T1000 (cell line): Measurements from ENCODE around the gene ANKIB1.
"Not testable (repeated sequence)": the region's sequence is repeated elsewhere in the genome, so short reads cannot be mapped to it uniquely, and the experiment has no call there.

Experiments used
- DNase-seq: peaks from one replicate; lab custom pipeline; 2025; ENCODE audit warnings: mixed read lengths; lab: John Stamatoyannopoulos, UW

Gene ANKIB1

GRCh38 chr7:92245487-92246359 is at the start of gene ANKIB1, which contains the start of gene KRIT1:
TSS of gene ANKIB1 (plus strand) at chr7:92245974. CDS start at chr7:92294979, 49,005 bp downstream.
TSS of gene KRIT1 (minus strand) at chr7:92245914. CDS start at chr7:92242135, 3,779 bp downstream.
- DNase-seq = peak; percentile 39

GRCh38 chr7:92200791-92201190 is 45.0 kb upstream of the ANKIB1 start:
- DNase-seq = no peak

DNA sequence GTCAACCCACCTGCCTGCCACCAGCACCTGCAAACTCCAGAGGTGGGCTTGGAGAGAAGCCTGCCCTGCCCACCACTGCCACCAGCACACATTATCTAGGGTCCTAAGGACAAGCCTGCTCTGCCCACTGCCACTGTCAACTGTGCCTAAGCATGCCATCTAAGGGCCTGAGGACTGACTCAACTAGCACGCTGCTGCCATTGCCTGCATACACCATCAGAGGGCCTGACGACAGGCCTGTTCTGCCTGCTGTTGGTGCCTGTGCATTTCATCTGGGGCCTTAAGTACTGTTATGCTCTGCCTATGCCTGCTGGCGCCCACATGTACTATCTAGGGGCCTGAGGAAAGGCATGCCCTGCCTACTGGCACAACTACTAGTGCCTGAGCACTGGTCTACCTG is 39.8 kb upstream of the ANKIB1 start:
- DNase-seq = no peak

DNA sequence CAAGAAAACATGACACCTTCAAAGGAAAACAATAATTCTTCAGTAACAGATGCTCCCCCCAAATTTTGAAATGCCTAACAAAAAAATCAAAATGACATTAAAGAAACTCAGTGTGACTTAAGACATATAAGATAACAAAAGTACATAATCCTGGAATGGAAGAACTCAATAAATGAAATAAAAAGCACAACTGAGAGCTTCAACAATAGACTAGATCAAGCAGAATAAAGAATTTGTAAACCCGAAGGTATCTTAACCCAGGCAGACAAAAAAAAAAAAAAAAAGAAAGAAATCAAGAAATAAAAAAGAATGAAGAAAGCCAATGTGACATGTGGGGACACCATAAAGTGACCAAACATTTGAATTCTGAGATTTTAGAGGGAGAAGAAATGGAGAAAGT is 39.1 kb upstream of the ANKIB1 start:
- no peak for DNase-seq

- no peak for DNase-seq
Observed at GRCh38 chr7:92221766-92222165, 24.0 kb upstream of the ANKIB1 start.

DNA sequence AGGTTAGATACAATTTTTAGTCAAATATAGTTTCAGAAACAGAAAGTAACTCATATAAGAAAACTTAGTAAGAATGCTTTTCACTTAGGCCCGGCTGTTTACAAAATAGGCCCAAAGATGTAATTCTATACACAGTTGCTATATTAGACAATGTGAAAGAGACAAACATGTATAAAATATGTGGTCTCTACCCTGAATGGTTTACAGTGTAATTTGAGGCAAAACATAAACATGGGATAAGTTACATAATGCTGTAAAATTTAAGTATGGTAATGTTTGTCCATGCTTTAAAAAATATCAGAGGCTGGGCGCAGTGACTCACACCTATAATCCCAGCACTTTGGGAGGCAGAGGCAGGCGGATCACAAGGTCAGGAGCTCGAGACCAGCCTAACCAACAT is 18.8 kb upstream of the ANKIB1 start:
- no peak for DNase-seq

DNA sequence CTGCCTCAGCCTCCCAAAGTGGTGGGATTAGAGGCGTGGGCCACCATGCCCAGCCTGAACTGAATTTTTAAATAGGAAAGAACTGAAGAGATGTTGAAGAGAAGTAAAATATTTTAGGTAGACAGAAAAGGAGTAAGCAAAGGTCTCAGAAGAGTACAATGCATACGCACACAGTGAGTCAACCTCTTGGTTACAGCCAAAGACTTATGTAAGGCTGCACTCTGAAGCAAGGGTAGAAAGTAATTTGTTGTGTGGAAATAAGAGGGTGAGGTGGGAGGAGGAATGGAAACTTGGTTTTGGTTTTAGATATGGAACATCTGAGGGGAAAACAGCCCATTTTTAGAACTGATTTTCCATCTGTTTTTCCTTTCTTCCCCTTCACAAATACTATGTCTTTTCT is 17.7 kb upstream of the ANKIB1 start:
- DNase-seq = no peak

- no peak for DNase-seq
Observed at GRCh38 chr7:92228742-92229141, 17.0 kb upstream of the ANKIB1 start.

- DNase-seq = no peak
Observed at GRCh38 chr7:92230547-92230946, 15.2 kb upstream of the ANKIB1 start.

GRCh38 chr7:92242972-92243371 is 2.8 kb upstream of the ANKIB1 start:
- no peak for DNase-seq

DNA sequence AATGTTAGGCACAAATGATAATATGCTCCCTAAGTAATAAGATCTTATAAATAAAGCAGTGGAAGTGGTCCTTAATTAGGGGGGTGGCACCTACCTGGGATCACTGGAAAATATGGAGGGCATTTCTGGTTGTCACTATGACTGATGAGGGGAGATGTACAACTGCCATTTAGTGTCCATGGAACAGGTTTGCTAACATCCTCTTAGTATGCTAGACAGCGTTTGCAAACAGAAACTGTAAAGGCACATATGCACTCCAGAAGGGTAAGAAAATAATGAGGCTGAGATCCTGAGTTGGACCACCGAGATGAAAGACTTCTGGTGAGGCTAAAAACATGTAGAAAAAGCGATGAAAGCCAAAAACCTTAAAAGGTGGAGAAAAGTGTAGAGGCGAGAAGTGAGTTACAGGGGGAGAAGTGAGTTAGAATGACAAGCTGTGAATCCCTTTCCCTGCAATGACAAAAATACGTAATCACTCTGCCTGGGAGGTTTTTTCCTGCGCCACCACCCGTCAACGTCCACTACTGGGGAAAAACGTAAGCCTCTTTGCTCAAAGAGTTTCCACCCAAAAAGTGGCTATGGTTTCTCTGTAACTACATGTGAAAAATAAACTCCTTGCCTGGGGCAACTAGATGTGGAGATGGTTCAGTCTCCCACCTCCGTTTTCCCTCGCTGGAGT is 827 bp upstream of the ANKIB1 start:
- no peak for DNase-seq

DNA sequence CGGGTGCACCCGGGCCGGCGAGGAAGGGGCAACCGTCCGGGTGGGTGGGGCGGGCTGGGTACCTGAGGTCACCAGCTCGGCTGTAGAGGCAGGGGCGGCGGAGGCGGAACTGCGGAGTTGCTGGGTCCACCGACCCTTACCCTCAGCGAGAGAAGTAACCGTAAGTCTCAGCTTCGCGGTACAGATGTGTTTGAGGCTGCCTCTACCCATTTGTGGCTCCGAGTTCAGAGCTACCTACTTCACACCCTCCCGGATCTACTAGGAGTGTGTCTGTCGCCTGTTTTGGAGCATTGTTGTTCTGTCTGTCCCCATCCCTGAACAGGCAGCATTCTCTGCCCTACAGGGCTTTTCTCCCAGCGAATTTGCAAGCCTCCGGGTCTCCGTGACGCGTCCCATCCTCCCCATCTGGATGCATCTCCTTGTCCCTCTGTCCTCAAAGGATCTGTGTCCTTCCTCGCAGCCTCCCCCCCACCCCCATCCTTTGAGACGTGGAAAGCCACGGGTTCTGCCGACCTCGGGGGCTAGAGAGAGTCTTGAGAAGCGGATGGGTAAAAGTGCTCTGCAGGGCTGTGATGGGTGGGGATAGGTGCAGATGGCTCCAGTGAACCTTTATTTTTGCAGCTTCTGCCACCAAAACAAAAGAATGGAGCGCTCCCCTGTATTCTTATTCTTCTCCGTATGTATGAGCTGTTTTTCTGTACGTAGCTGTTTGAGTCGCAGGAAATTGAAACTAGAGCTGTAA is 757 bp downstream of the ANKIB1 start:
- no peak for DNase-seq

GRCh38 chr7:92250603-92251002 is 4.8 kb downstream of the ANKIB1 start:
- no peak for DNase-seq

DNA sequence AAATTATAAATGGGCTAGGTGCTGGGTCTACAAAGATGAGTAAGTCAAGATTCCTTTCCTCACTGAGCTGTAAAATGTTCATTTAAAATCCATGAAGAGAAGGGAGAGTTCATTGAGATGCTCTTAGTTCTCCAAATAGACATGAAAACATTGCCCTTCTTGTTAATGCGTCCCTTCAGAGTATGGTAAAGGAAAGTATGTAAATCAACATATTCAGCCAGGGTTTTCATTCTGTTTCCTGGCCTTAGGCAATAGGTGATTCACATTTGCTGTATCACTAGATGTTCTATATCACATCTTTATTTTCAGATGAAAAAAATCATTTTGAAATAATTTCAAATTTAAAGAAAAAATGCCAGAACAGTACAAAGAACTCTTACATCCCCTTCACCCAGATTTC is 5.4 kb downstream of the ANKIB1 start:
- no peak for DNase-seq

DNA sequence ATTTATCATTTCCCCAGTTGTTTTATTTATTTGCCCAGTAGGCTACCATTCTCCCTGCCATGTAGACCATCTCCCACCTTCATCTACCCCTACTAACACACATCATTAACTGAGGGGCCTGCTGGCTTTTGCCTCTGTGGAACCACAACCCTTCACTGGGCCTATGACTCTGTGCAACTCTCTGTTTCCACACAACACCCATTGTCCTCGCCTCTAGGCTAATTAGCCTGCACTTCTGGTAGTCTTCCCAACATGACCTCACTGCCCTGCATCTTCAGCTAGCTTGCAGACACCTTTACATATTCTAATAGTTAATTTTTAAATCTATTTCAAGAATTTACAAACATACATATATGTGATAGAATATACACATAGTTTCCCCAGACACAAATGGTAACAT is 7.5 kb downstream of the ANKIB1 start:
- DNase-seq = no peak

- DNase-seq = not testable (repeated sequence)
Observed at GRCh38 chr7:92254800-92255199, 9.0 kb downstream of the ANKIB1 start.

DNA sequence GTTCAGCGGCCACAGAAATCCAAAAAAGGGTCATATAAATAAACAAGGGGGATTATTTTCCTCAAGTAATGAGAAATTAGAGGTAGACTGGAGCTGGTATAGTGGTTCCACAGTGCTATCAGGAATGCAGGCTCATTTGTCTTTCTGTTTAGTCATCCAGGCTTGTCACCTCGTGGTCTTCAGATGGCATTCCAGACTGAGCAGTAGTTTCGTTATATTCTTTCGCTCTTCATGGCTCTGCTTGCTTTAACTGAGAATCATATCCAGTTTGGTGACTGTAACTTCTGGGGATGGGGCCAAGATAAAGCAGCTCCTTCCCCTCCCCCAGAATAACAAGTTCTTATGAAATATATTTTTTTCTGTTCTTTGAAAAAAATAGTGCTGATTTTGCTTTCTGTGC is 9.5 kb downstream of the ANKIB1 start:
- DNase-seq = no peak

GRCh38 chr7:92259062-92259461 is 13.3 kb downstream of the ANKIB1 start:
- no peak for DNase-seq

DNA sequence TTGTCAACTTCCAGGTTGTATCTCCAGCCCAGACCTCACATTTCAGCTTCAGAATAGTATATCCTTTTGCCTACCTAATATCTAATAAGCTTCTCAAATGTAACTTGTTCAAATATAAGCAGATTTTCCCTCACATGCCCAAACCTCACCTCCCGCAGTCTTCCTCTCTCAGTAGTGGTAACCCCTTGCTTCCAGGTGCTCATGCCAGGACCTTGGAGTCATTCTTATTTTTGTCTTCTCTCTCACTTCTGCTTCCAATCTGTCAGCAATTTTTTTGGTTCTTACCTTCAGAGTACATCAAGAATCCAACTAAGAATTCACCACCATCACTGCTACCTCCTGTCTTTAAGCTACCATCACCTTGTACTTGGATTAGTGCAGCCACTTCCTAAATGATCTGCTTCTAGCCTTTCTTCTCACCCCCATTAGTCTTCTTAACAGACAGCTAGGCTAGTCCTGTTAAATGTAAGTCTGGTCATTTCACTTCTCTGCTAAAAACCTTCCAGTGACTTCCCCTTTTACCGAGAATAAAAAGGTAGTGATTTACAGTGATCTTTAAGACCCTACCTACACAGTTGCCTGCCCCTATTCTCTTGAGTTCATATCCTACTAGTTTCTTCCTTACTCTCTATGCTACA is 14.0 kb downstream of the ANKIB1 start:
- DNase-seq = no peak

DNA sequence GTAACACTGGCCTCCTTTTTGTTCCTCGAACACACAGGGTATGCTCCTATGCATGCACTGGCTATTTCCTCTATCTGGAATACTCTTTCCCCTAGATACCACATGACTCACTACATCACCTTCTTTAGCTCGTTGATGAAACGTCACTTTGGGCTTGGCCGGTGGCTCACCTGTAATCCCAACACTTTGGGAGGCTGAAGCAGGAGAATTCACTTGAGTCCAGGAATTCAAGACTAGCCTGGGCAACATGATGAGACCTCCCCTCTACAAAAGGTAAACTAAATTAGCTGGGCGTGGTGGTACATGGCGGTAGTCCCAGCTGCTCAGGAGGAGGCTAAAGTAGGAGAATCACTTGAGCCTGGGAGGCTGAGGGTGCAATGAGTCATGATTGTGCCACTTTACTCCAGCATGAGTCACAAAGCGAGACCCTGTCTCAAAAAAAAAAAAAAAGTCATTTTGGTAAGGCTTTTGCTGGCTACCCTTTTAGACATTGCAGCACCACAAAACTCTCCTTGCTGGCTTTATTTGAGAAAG is 14.5 kb downstream of the ANKIB1 start:
- no peak for DNase-seq

GRCh38 chr7:92266415-92267241 is 20.9 kb downstream of the ANKIB1 start:
- no peak for DNase-seq
